A549 (cell line): ENCODE data around the gene MYOF. TPM values are rescaled to one million over a fixed set of nuclear protein-coding genes. Genes with fewer than 3 reads are reported as not detected.

ENCODE experiments used
- ATAC-seq, 2 experiments: fragments of 200-7000 bp in 1 of 2; fragments of >200 bp in 1 of 2; cut with Nextera tagmentation in 1 of 2; cut with Tn5 transposase in 1 of 2; 3 replicates each; pipeline versions ENCODE4 v1.8.0 to v1.9.1; 2018 to 2020; ENCODE audit warnings: mild to moderate bottlenecking in 1 of 2, moderate library complexity in 1 of 2
- CTCF ChIA-PET: fragments of 300-600 bp; sonication (Branson Sonifier 250); formaldehyde crosslinking; extraction: SDS; loops from one replicate; lab custom pipeline; 2021; ENCODE audit warnings: antibody characterized with exemption, inconsistent platforms; lab: Yijun Ruan, JAX
- POLR2A ChIA-PET: fragments of 350-600 bp; formaldehyde crosslinking; extraction: SDS; loops from one replicate; lab custom pipeline; 2021; ENCODE audit warnings: antibody characterized with exemption, inconsistent platforms; lab: Yijun Ruan, JAX
- DNase-seq, 2 experiments: peaks; one replicate each; pipeline versions ENCODE4 v3.0.0 to v3.0.0-alpha.2; 2011 to 2016; ENCODE audit warnings: low read depth in 1 of 2, low spot score in 1 of 2
- FAIRE-seq: peaks from 2 replicates; lab custom pipeline; 2011; peaks lifted over from hg19 to GRCh38; lab: Jason Lieb, UNC
- H3K27ac ChIP-seq, 2 experiments: fragments of >200 bp; sonication (Bioruptor Twin); formaldehyde crosslinking; 3 replicates each; pipeline ENCODE4 v1.5.1; 2016 to 2017
- H3K4me1 ChIP-seq: fragments of >200 bp; sonication (Bioruptor Twin); formaldehyde crosslinking; 3 replicates; pipeline ENCODE4 v1.6.1; 2016
- H3K4me2 ChIP-seq: fragments of >200 bp; sonication (Bioruptor Twin); formaldehyde crosslinking; 3 replicates; pipeline ENCODE4 v1.6.1; 2016
- H3K4me3 ChIP-seq: fragments of >200 bp; sonication (Bioruptor Twin); formaldehyde crosslinking; 3 replicates; pipeline ENCODE4 v1.5.1; 2016
- H3K9me3 ChIP-seq: fragments of >200 bp; sonication (Bioruptor Twin); formaldehyde crosslinking; 3 replicates; pipeline ENCODE4 v1.6.1; 2016
- BCL3 ChIP-seq: fragments of >200 bp; sonication (Bioruptor Twin); formaldehyde crosslinking; IDR thresholded peaks from 3 replicates; pipeline ENCODE4 v1.6.1; 2016
- CBX2 ChIP-seq: fragments of 200-600 bp; sonication (generic); IDR thresholded peaks from 2 replicates; pipeline ENCODE4 v1.6.1; 2016; ENCODE audit warnings: low read depth, mild to moderate bottlenecking, borderline replicate concordance
- CHD4 ChIP-seq: fragments of 200-600 bp; sonication (generic); IDR thresholded peaks from 2 replicates; pipeline ENCODE4 v1.6.1; 2016; ENCODE audit warnings: antibody characterized with exemption, mild to moderate bottlenecking, borderline replicate concordance
- EHMT2 ChIP-seq: fragments of 200-600 bp; sonication (generic); IDR thresholded peaks from 2 replicates; pipeline ENCODE4 v1.6.1; 2016; ENCODE audit warnings: antibody characterized with exemption, low read depth, mild to moderate bottlenecking, moderate library complexity
- ELK1 ChIP-seq: fragments of 150-350 bp; IDR thresholded peaks from 2 replicates; pipeline ENCODE4 v1.6.1; 2014; ENCODE audit warnings: low read depth, mild to moderate bottlenecking, low read length
- FOXS1 ChIP-seq: fragments of 250-450 bp; sonication (Bioruptor Pico); IDR thresholded peaks from 2 replicates; pipeline ENCODE4 v1.5.0; 2020; ENCODE audit warnings: mild to moderate bottlenecking, moderate library complexity
- GATA3 ChIP-seq: IDR thresholded peaks from 2 replicates; pipeline ENCODE4 v1.6.1; 2012; ENCODE audit warnings: borderline replicate concordance
- HMGXB4 ChIP-seq: fragments of 250-450 bp; sonication (Bioruptor Pico); IDR thresholded peaks from 2 replicates; pipeline ENCODE4 v1.5.0; 2021; ENCODE audit warnings: mild to moderate bottlenecking, moderate library complexity, borderline replicate concordance
- JUNB ChIP-seq: fragments of >200 bp; sonication (Bioruptor Twin); formaldehyde crosslinking; IDR thresholded peaks from 2 replicates; pipeline ENCODE4 v1.6.1; 2016
- NFE2L2 ChIP-seq: fragments of 150-350 bp; conservative IDR thresholded peaks from 2 replicates; pipeline ENCODE4 v1.6.1; 2014; ENCODE audit warnings: low read length
- PBX3 ChIP-seq: IDR thresholded peaks from 2 replicates; pipeline ENCODE4 v1.6.1; 2012
- PHF8 ChIP-seq: fragments of 200-600 bp; sonication (generic); IDR thresholded peaks from 2 replicates; pipeline ENCODE4 v1.6.1; 2016; ENCODE audit warnings: low read depth, mild to moderate bottlenecking, antibody characterized with exemption, moderate library complexity, borderline replicate concordance
- SMC3 ChIP-seq: fragments of >200 bp; sonication (Bioruptor Twin); formaldehyde crosslinking; IDR thresholded peaks from 3 replicates; pipeline ENCODE4 v1.6.1; 2018; ENCODE audit warnings: inconsistent platforms
- SREBF2 ChIP-seq: fragments of 450-650 bp; IDR thresholded peaks from 2 replicates; pipeline ENCODE4 v1.6.1; 2014; ENCODE audit warnings: mild to moderate bottlenecking, moderate library complexity
- ZNF302 ChIP-seq: fragments of 250-450 bp; sonication (Bioruptor Pico); IDR thresholded peaks from 2 replicates; pipeline ENCODE4 v1.9.0; 2021; ENCODE audit warnings: inconsistent platforms, mild to moderate bottlenecking, moderate library complexity
- ZSCAN20 ChIP-seq: fragments of 250-450 bp; sonication (Bioruptor Pico); IDR thresholded peaks from 2 replicates; pipeline ENCODE4 v1.8.0; 2022; ENCODE audit warnings: mild to moderate bottlenecking, moderate library complexity
- WGBS: methylation state at CpG from one replicate; pipeline ENCODE4 v1.1.6; 2017; ENCODE audit errors: missing lambda C conversion rate; 5-methylcytosine and 5-hydroxymethylcytosine counted together
- polyA plus RNA-seq, 4 experiments: library from polyadenylated mRNA; depleted of rRNA in 3 of 4; stranded (reverse); fragments of >200 nt; fragmentation: RNase III in 1 of 4; extraction: RNeasy Plus Mini Kit Qiagen cat#74134 plus additional on column Dnase treatment in 1 of 4; gene quantifications; 2 replicates in 3 of 4; 3 replicates in 1 of 4; pipeline ENCODE4 v1.2.3, GENCODE V29; 2011 to 2017
- TF ChIP-seq, protein P1 (sequence below): fragments of >200 bp; sonication (Bioruptor Twin); formaldehyde crosslinking; IDR thresholded peaks from 2 replicates; pipeline ENCODE4 v1.6.1; 2016
- TF ChIP-seq, protein P2 (sequence below): IDR thresholded peaks from 2 replicates; pipeline ENCODE4 v1.6.1; 2012
- TF ChIP-seq, protein P3 (sequence below): fragments of 200-600 bp; sonication (generic); IDR thresholded peaks from 2 replicates; pipeline ENCODE4 v1.6.1; 2016; ENCODE audit warnings: antibody characterized with exemption, mild to moderate bottlenecking, moderate library complexity

MYOF gene
- polyA plus RNA-seq, 2 of the 4 experiments (the other 2 are of a cell fraction): 190 to 265 TPM

DNA sequence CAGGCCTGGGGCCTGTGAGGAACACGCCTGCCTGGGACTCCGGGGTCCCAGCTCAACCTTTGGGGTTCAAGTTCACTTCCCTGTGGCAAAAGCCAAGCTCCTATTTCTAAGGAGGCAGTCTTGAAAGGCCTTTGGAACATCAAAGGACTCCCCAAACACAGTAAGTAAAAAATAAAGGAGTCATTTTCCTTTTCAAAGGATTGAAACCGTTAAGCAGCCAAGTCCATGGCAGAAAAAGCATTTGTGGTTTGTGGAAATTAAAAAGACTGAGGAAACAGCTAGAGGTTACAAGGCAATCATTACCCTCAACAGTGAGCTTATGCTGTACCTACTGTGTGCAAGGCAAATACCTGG, 200.8 kb downstream of the MYOF start (continued):
- TF ChIP-seq, protein P1, sequence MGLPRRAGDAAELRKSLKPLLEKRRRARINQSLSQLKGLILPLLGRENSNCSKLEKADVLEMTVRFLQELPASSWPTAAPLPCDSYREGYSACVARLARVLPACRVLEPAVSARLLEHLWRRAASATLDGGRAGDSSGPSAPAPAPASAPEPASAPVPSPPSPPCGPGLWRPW: no peak
- no peak for TF ChIP-seq SREBF2
- TF ChIP-seq JUNB: no peak

DNA sequence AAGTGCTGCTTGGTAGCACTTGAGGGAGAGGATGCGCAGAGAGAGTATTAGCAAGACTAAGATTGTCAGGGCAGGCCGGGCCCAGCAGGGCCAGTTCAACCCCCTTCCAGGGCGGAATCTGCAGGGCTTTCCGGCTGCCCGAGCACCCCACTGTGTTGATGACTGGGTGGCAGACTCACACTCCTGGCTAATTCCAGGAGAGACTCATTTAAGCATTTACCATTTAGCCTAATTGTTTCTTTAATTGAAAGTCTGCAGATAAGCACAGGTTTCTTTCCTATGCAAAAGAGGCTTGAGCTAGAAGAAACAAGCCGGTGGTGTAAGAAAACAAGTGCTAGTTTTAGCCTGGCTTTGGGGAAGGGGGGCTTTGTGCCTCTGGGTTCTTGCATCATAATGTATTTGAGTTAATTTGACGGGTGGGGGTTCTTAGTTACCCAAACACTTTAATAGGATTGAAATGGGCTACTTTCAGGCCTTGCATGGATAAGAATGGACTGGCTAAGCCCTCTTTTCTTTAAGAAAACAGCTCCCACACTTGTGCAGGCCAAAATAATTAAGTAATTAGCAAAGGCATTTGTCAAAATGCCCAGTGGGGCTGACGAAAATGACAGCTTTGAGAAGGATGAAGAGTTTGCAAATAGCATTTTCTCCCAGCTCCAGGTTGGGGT, 201.3 kb downstream of the MYOF start:
- no peaks in the 10 kb centered on the region for H3K4me1 ChIP-seq
- no peaks in the 10 kb centered on the region for H3K9me3 ChIP-seq
- ChIA-PET CTCF (interaction anchor here (1.2 to 2.3 kb wide), 4 partner anchors 9 to 201 kb away, joined by 3 to 11 read pairs (median 4); no protein-coding TSS in a partner anchor), POLR2A (no interaction called here)
- H3K4me3 ChIP-seq: no peak overlapping the region
- DNase-seq (no peak), ATAC-seq (no peak), FAIRE-seq (no peak)
- no peak overlapping the region for H3K4me2 ChIP-seq
- H3K27ac ChIP-seq: no peak overlapping the region
- WGBS: 66% methylated on average over 8 of the region's 8 CpGs
- no peak for TF ChIP-seq SMC3
- TF ChIP-seq NFE2L2: no peak
- no peak for TF ChIP-seq PBX3

GRCh38 chr10:93280121-93280698, 201.9 kb downstream of the MYOF start:
- no peaks in the 10 kb centered on the region for H3K9me3 ChIP-seq
- ATAC-seq (0 out of 6 replicates have a peak, but pooled peaks of 1 of the 2 experiments have one; percentile 8), DNase-seq (no peak), FAIRE-seq (no peak)
- H3K4me3 ChIP-seq: no peak overlapping the region
- POLR2A ChIA-PET: no interaction called here
- H3K27ac ChIP-seq: no peak overlapping the region
- TF ChIP-seq FOXS1 (CRISPR knock-in tag): no peak
- no peak for TF ChIP-seq CHD4
- no peak for TF ChIP-seq GATA3
- TF ChIP-seq PHF8: no peak
- no peak for TF ChIP-seq HMGXB4 (CRISPR knock-in tag)
- no peak for TF ChIP-seq EHMT2
- TF ChIP-seq, protein P2, sequence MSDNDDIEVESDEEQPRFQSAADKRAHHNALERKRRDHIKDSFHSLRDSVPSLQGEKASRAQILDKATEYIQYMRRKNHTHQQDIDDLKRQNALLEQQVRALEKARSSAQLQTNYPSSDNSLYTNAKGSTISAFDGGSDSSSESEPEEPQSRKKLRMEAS: no peak
- no peak for TF ChIP-seq CBX2
- TF ChIP-seq SREBF2: no peak
- TF ChIP-seq ELK1: no peak
- no peak for TF ChIP-seq ZNF302 (CRISPR knock-in tag)
- no peak for TF ChIP-seq JUNB
- TF ChIP-seq, protein P3, sequence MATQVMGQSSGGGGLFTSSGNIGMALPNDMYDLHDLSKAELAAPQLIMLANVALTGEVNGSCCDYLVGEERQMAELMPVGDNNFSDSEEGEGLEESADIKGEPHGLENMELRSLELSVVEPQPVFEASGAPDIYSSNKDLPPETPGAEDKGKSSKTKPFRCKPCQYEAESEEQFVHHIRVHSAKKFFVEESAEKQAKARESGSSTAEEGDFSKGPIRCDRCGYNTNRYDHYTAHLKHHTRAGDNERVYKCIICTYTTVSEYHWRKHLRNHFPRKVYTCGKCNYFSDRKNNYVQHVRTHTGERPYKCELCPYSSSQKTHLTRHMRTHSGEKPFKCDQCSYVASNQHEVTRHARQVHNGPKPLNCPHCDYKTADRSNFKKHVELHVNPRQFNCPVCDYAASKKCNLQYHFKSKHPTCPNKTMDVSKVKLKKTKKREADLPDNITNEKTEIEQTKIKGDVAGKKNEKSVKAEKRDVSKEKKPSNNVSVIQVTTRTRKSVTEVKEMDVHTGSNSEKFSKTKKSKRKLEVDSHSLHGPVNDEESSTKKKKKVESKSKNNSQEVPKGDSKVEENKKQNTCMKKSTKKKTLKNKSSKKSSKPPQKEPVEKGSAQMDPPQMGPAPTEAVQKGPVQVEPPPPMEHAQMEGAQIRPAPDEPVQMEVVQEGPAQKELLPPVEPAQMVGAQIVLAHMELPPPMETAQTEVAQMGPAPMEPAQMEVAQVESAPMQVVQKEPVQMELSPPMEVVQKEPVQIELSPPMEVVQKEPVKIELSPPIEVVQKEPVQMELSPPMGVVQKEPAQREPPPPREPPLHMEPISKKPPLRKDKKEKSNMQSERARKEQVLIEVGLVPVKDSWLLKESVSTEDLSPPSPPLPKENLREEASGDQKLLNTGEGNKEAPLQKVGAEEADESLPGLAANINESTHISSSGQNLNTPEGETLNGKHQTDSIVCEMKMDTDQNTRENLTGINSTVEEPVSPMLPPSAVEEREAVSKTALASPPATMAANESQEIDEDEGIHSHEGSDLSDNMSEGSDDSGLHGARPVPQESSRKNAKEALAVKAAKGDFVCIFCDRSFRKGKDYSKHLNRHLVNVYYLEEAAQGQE: no peak
- no peak for TF ChIP-seq BCL3
- TF ChIP-seq ZSCAN20 (CRISPR knock-in tag): no peak
- H3K4me2 ChIP-seq: no peak overlapping the region
- 83% methylated on average over 6 of the region's 6 CpGs for WGBS
- CTCF ChIA-PET: interaction anchor here (0.6 to 2.3 kb wide), 5 partner anchors 10 to 200 kb away, joined by 3 to 11 read pairs (median 3); no protein-coding TSS in a partner anchor
- no peaks in the 10 kb centered on the region for H3K4me1 ChIP-seq
